ENCODE results near the gene CIBAR2.

DNA sequence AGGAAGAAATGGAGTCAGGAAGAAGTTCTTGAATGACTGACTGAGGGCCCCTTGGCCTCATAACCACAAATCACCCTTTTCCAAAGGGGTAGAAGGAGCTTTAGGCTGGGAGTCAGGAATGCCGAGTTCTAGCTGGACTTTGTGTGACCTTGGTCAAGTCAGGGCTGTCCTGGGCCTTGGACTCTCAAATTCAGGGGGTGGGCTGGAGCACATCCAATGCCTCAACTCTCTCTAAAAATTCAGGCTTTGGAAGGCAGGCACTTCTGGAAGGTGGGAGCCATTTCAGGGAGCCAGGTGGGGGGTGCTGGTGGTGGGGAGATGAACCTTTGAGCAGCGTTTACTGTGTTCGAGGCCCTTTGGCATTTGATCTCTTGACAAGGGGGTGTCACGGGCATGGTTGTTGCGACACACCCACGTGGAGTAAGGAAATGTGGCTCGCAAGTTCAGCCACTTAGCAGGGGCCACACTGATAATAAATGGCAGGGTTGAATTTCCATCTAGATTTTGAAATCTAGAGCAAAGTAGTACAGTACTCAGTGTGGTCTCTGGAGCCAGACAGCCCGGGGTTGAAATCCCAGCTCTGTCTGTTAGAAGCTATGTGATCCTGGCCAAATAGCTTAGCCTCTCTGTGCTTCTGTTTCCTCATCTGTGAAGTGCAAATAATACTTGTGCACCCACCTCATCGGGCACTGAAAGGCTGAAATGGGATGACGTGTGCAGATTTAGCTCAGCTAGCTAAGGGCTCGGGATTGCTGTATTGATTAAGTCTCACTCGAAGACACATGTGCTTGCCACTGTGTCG lies 47.1 kb upstream of the CIBAR2 start:
- TF ChIP-seq EZH2phosphoT487 (IDR thresholded peaks at IDR 0.05; ENCODE audit: insufficient read depth, low read depth) = no peak
- no peak for TF ChIP-seq EZH2 (IDR thresholded peaks at IDR 0.05; ENCODE audit: insufficient read depth, poor library complexity, severe bottlenecking)
